Skeletal muscle tissue (tissue), 4 donors: ENCODE results near the gene TSPAN14. TPM values are rescaled to one million over a fixed set of nuclear protein-coding genes. Genes with fewer than 3 reads are reported as not detected.
A peak's percentile ranks its signal among the peaks of the same experiment; 100 is the strongest.

ENCODE experiments used
- H3K27ac ChIP-seq: one replicate; pipeline ENCODE4 v1.7.0; 2013; ENCODE audit warnings: mild to moderate bottlenecking, low read depth, low read length, inconsistent platforms
- H3K27me3 ChIP-seq, 3 donors: one replicate each; pipeline ENCODE4 v1.7.0; 2013; ENCODE audit warnings: low read length in 3 of 3; ENCODE audit not compliant: control insufficient read depth in 3 of 3, insufficient read depth in 3 of 3
- H3K36me3 ChIP-seq, 3 donors: one replicate each; pipeline ENCODE4 v1.7.0; 2013; ENCODE audit warnings: low read length in 3 of 3; ENCODE audit not compliant: control insufficient read depth in 3 of 3, insufficient read depth in 3 of 3
- H3K4me1 ChIP-seq, 3 donors: one replicate each; pipeline ENCODE4 v1.7.0; 2013; ENCODE audit warnings: low read length in 3 of 3, mild to moderate bottlenecking in 3 of 3; ENCODE audit not compliant: control insufficient read depth in 3 of 3, insufficient read depth in 3 of 3
- H3K4me3 ChIP-seq, 3 donors: one replicate each; pipeline ENCODE4 v1.7.0; 2013; ENCODE audit warnings: low read length in 3 of 3
- H3K9ac ChIP-seq, 3 donors: one replicate each; pipeline ENCODE4 v1.7.0; 2013; ENCODE audit warnings: low read length in 3 of 3, mild to moderate bottlenecking in 3 of 3, moderate library complexity in 2 of 3, low read depth in 1 of 3
- H3K9me3 ChIP-seq, 3 donors: one replicate each; pipeline ENCODE4 v1.7.0; 2013; ENCODE audit warnings: low read length in 3 of 3; ENCODE audit not compliant: control insufficient read depth in 3 of 3
- total RNA-seq: library from RNA; depleted of rRNA; stranded (reverse); fragments of >200 nt; gene quantifications from one replicate; pipeline ENCODE4 v1.2.3, GENCODE V29; 2014
- donor health status: Osteomylitis.

Gene TSPAN14
- total RNA-seq, 1 donor from 2014 or later, result 6.3 TPM

- no peak overlapping the region for H3K4me3 ChIP-seq
- no peak overlapping the region for H3K27ac ChIP-seq
- peak overlapping the region in 1 of 3 donors; percentile 28 for H3K9ac ChIP-seq
- H3K9me3 ChIP-seq, result no peaks in the 10 kb centered on the region
- no peaks in the 10 kb centered on the region for H3K27me3 ChIP-seq
- no peaks in the 10 kb centered on the region for H3K36me3 ChIP-seq
- peaks cover 8 to 17% (median 11%) of the 10 kb centered on the region in 3 donors for H3K4me1 ChIP-seq
Observed at GRCh38 chr10:80444124-80444523, 10.0 kb upstream of the TSPAN14 start.

GRCh38 chr10:80444646-80445319 is 9.3 kb upstream of the TSPAN14 start:
- peak overlapping the region in 2 of 3 donors; percentile 5 to 28 for H3K9ac ChIP-seq
- no peaks in the 10 kb centered on the region for H3K27me3 ChIP-seq
- H3K9me3 ChIP-seq, result no peaks in the 10 kb centered on the region
- no peaks in the 10 kb centered on the region for H3K36me3 ChIP-seq
- peaks cover 8 to 17% (median 11%) of the 10 kb centered on the region in 3 donors for H3K4me1 ChIP-seq
- H3K27ac ChIP-seq, result no peak overlapping the region
- no peak overlapping the region for H3K4me3 ChIP-seq

- Histone ChIP-seq H3K4me1 (peaks cover 8 to 17% (median 11%) of the 10 kb centered on the region in 3 donors), H3K36me3 (no peaks in the 10 kb centered on the region), H3K27ac (no peak overlapping the region), H3K4me3 (no peak overlapping the region), H3K27me3 (no peaks in the 10 kb centered on the region), H3K9me3 (no peaks in the 10 kb centered on the region), H3K9ac (no peak overlapping the region)
Observed at GRCh38 chr10:80447436-80448190, 6.5 kb upstream of the TSPAN14 start.

- Histone ChIP-seq H3K27me3 (no peaks in the 10 kb centered on the region), H3K4me1 (peaks cover 10 to 17% (median 14%) of the 10 kb centered on the region in 3 donors), H3K36me3 (no peaks in the 10 kb centered on the region), H3K27ac (no peak overlapping the region), H3K4me3 (no peak overlapping the region), H3K9ac (no peak overlapping the region), H3K9me3 (no peaks in the 10 kb centered on the region)
Observed at GRCh38 chr10:80448209-80448942, 5.7 kb upstream of the TSPAN14 start.

GRCh38 chr10:80449520-80449919 is 4.6 kb upstream of the TSPAN14 start:
- Histone ChIP-seq H3K4me1 (peaks cover 11 to 18% (median 15%) of the 10 kb centered on the region in 3 donors), H3K4me3 (no peak overlapping the region), H3K27ac (no peak overlapping the region), H3K27me3 (no peaks in the 10 kb centered on the region), H3K36me3 (no peaks in the 10 kb centered on the region), H3K9me3 (no peaks in the 10 kb centered on the region), H3K9ac (no peak overlapping the region)

- no peak overlapping the region for H3K4me3 ChIP-seq
- H3K36me3 ChIP-seq, result no peaks in the 10 kb centered on the region
- peaks cover 15 to 20% (median 19%) of the 10 kb centered on the region in 3 donors for H3K4me1 ChIP-seq
- H3K27me3 ChIP-seq, result no peaks in the 10 kb centered on the region
- no peak overlapping the region for H3K9ac ChIP-seq
- H3K27ac ChIP-seq, result no peak overlapping the region
- no peaks in the 10 kb centered on the region for H3K9me3 ChIP-seq
Observed at GRCh38 chr10:80451132-80451531, 3.0 kb upstream of the TSPAN14 start.

- no peaks in the 10 kb centered on the region for H3K36me3 ChIP-seq
- H3K4me1 ChIP-seq, result peaks cover 17 to 22% (median 22%) of the 10 kb centered on the region in 3 donors
- H3K4me3 ChIP-seq, result no peak overlapping the region
- no peak overlapping the region for H3K9ac ChIP-seq
- no peaks in the 10 kb centered on the region for H3K9me3 ChIP-seq
- no peaks in the 10 kb centered on the region for H3K27me3 ChIP-seq
- no peak overlapping the region for H3K27ac ChIP-seq
Observed at GRCh38 chr10:80452069-80452468, 2.0 kb upstream of the TSPAN14 start.

GRCh38 chr10:80452640-80453039 is 1.5 kb upstream of the TSPAN14 start:
- Histone ChIP-seq H3K9me3 (no peaks in the 10 kb centered on the region), H3K36me3 (no peaks in the 10 kb centered on the region), H3K27me3 (no peaks in the 10 kb centered on the region), H3K4me1 (peaks cover 20 to 26% (median 24%) of the 10 kb centered on the region in 3 donors), H3K27ac (no peak overlapping the region), H3K9ac (no peak overlapping the region), H3K4me3 (no peak overlapping the region)

- peaks cover 26 to 32% (median 30%) of the 10 kb centered on the region in 3 donors for H3K4me1 ChIP-seq
- H3K27ac ChIP-seq, result peak overlapping the region; percentile 76
- peaks cover 0 to 2% (median 0%) of the 10 kb centered on the region in 3 donors for H3K36me3 ChIP-seq
- no peaks in the 10 kb centered on the region for H3K27me3 ChIP-seq
- peak overlapping the region; percentile 51 to 70 (median 66) for H3K4me3 ChIP-seq
- H3K9ac ChIP-seq, result peak overlapping the region in 2 of 3 donors; percentile 79 to 86
- no peaks in the 10 kb centered on the region for H3K9me3 ChIP-seq
Observed at GRCh38 chr10:80453056-80453841, 861 bp upstream of the TSPAN14 start.
